ENCODE measurements around the gene MATN1. TPM values are rescaled to one million over a fixed set of nuclear protein-coding genes. Genes with fewer than 3 reads are reported as not detected.

MATN1 gene
- total RNA-seq, 1 experiment from 2014 or later = 0.12 TPM

DNA sequence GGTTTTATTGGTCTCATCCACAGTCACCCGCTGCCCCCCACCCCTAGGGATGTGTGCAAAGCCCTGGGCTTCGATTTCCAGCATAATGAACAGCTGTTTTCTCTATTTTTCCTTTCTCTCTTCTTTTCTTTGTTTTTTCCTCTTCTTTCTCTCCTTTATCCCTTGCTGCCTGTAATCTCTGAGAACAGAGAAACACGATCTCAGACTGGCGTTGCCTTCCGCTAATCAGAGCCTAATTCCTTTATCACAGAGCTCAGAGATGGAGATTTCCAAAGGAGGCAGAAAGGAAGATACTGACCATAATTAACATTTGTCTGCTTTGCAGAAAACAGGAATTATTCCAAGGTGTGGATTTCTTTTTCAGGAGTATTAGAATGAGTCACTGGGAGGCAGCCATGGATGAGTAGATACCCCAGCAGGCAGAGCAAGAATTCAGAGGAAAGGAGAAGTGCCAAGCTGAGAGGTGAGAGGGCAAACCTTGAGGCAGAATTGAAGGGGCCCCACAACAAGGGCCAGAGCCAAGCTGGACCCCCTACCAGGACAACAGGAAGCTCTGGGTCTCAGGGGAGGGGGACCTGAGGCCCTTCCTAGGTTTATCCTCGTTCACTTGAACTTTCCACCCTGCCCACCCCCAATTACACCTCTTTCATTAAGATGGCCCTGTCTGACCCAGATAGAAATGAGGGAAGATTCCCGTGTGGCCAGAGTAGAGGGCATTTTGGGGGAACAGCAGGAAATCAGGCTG is 33.3 kb downstream of the MATN1 start:
- CTCF ChIA-PET = no interaction called here
- Histone ChIP-seq H3K4me3 (replicated peaks in 1 of 2; ENCODE audit: low read depth in 1 of 2, low read length in 2 of 2) (no peak overlapping the region), H3K36me3 (ENCODE audit: control insufficient read depth in 1 of 2, insufficient read depth in 2 of 2, low read length in 2 of 2) (no peaks in the 10 kb centered on the region), H3K4me1 (ENCODE audit: control insufficient read depth in 1 of 2, insufficient read depth in 2 of 2, low read length in 2 of 2) (peaks cover 5 to 15% of the 10 kb centered on the region in 2 experiments; a peak in 3 of 4 replicates), H4K20me1 (ENCODE audit: insufficient read depth) (no peaks in the 10 kb centered on the region), H3K9me3 (ENCODE audit: control insufficient read depth in 1 of 2, insufficient read depth in 1 of 2, low read depth in 1 of 2, low read length in 2 of 2) (no peaks in the 10 kb centered on the region), H3K9me2 (ENCODE audit: insufficient read depth) (no peaks in the 10 kb centered on the region), H2AFZ (ENCODE audit: low read depth, low read length, poor library complexity, severe bottlenecking) (no peak overlapping the region), H3K79me2 (ENCODE audit: insufficient read depth, low read length) (no peaks in the 10 kb centered on the region), H3K27me3 (ENCODE audit: insufficient read depth, low read length) (no peaks in the 10 kb centered on the region), H3K27ac (ENCODE audit: low read depth, low read length) (no peak overlapping the region), H3K9ac (ENCODE audit: low read length) (no peak overlapping the region), H3K4me2 (ENCODE audit: low read length) (no peak overlapping the region)
- POLR2A ChIA-PET = no interaction called here
- BruUV-seq (replicated peaks) = no TSS peak
- ATAC-seq (no peak), DNase-seq (ENCODE audit: low read depth, low spot score) (no peak)
- TF ChIP-seq CBX3 (IDR thresholded peaks at IDR 0.05; ENCODE audit: low read depth) (no peak), MAX (IDR thresholded peaks at IDR 0.05) (no peak), SP1 (IDR thresholded peaks at IDR 0.05; ENCODE audit: low read depth) (no peak), ZNF274 (IDR thresholded peaks at IDR 0.05; ENCODE audit: low read depth, low read length) (no peak), ELF1 (IDR thresholded peaks at IDR 0.05; ENCODE audit: borderline replicate concordance, low read depth) (no peak), FOSL1 (IDR thresholded peaks at IDR 0.05; ENCODE audit: low read depth) (no peak), RAD21 (IDR thresholded peaks at IDR 0.05; ENCODE audit: low read depth) (no peak), SRF (IDR thresholded peaks at IDR 0.05; ENCODE audit: low read depth) (no peak), CEBPB (IDR thresholded peaks at IDR 0.05; ENCODE audit: low read depth) (no peak), REST (IDR thresholded peaks at IDR 0.05; ENCODE audit: low read depth) (no peak), JUND (IDR thresholded peaks at IDR 0.05) (no peak), POLR2AphosphoS5 (IDR thresholded peaks at IDR 0.05; ENCODE audit: low read depth, low read length) (no peak), EZH2phosphoT487 (IDR thresholded peaks at IDR 0.05; ENCODE audit: borderline replicate concordance) (no peak)
- RAD21 ChIA-PET (ENCODE audit: low non-redundant PET in 1 of 2, low total read pairs in 2 of 2, uncharacterized antibody in 2 of 2, unreplicated experiment in 2 of 2) = no interaction called here
- intact Hi-C loops (cut with micrococcal nuclease) = no loop called here
